Loucy (cell line): ENCODE measurements around the gene BPIFB1.

Experiments used
- H2AFZ ChIP-seq: fragments of 200-600 bp; sonication (generic); 2 replicates; pipeline ENCODE4 v1.6.0; 2016; ENCODE audit warnings: antibody characterized with exemption, mild to moderate bottlenecking, low read length, moderate library complexity
- H3F3A ChIP-seq: fragments of 200-600 bp; 2 replicates; pipeline ENCODE4 v1.6.0; 2016; ENCODE audit warnings: antibody characterized with exemption, low read depth, mild to moderate bottlenecking
- H3K27me3 ChIP-seq: fragments of 200-600 bp; sonication (generic); 2 replicates; pipeline ENCODE4 v1.6.1; 2014; ENCODE audit warnings: low read length, mild to moderate bottlenecking; ENCODE audit not compliant: insufficient read depth, poor library complexity, severe bottlenecking
- H3K36me3 ChIP-seq: fragments of 200-600 bp; sonication (generic); 2 replicates; pipeline ENCODE4 v1.6.1; 2016; ENCODE audit warnings: low read length; ENCODE audit not compliant: insufficient read depth
- H3K4me1 ChIP-seq: fragments of 200-600 bp; sonication (generic); 2 replicates; pipeline ENCODE4 v1.5.1; 2014; ENCODE audit warnings: low read length, mild to moderate bottlenecking; ENCODE audit not compliant: insufficient read depth, poor library complexity, severe bottlenecking
- H3K4me2 ChIP-seq: fragments of 200-600 bp; sonication (generic); 2 replicates; pipeline ENCODE4 v1.6.0; 2014; ENCODE audit warnings: antibody characterized with exemption, low read length, low read depth, mild to moderate bottlenecking; ENCODE audit not compliant: poor library complexity, severe bottlenecking
- H3K4me3 ChIP-seq: fragments of 200-600 bp; sonication (generic); 2 replicates; pipeline ENCODE4 v1.5.1; 2014; ENCODE audit warnings: low read length, mild to moderate bottlenecking, mixed read lengths; ENCODE audit not compliant: poor library complexity, severe bottlenecking
- H3K79me2 ChIP-seq: fragments of 200-600 bp; sonication (generic); 2 replicates; pipeline ENCODE4 v1.6.1; 2014; ENCODE audit warnings: low read length; ENCODE audit not compliant: insufficient read depth
- H3K9ac ChIP-seq: fragments of 200-600 bp; sonication (generic); 2 replicates; pipeline ENCODE4 v1.6.0; 2014; ENCODE audit warnings: mild to moderate bottlenecking, low read depth, low read length, moderate library complexity; ENCODE audit not compliant: poor library complexity, severe bottlenecking
- H3K9me2 ChIP-seq: fragments of 200-600 bp; sonication (generic); replicated peaks from 2 replicates; pipeline ENCODE4 v1.6.1; 2016; ENCODE audit warnings: low read depth, low read length, mixed read lengths
- H3K9me3 ChIP-seq: fragments of 200-600 bp; sonication (generic); 2 replicates; pipeline ENCODE4 v1.6.1; 2014; ENCODE audit warnings: mild to moderate bottlenecking, antibody characterized with exemption, low read length, low read depth; ENCODE audit not compliant: insufficient read depth
- H4K20me1 ChIP-seq: fragments of 200-600 bp; sonication (generic); 2 replicates; pipeline ENCODE4 v1.6.0; 2014; ENCODE audit warnings: antibody characterized with exemption, low read length, mild to moderate bottlenecking; ENCODE audit not compliant: insufficient read depth, poor library complexity, severe bottlenecking
- EZH2phosphoT487 ChIP-seq: fragments of 200-600 bp; IDR thresholded peaks from 2 replicates; pipeline ENCODE4 v1.6.1; 2018; ENCODE audit warnings: antibody characterized with exemption, mild to moderate bottlenecking, moderate library complexity, borderline replicate concordance
- TF ChIP-seq, protein P1 (sequence below): fragments of 200-600 bp; sonication (generic); conservative IDR thresholded peaks from 2 replicates; pipeline ENCODE4 v1.5.1; 2014; ENCODE audit warnings: mild to moderate bottlenecking, antibody characterized with exemption, low read length

BPIFB1 gene

DNA sequence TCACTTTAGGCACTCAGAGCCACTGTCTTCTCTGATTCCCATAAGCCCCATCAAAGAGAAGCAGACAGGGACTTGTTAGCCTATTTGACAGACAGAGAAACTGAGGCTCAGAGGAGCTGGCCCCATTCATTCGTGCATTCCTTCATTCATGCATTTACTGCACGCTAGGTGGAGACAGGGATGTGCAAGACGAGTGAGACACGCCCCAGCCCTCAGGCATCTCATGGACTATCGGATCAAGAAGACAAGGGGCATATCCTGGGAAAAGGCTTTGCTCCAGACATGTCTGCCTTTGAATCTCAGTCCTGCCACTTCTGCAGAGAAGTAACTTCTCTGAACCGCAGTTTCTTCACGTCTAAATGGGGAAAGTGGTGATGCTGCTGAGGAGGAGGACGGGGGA, 54.1 kb downstream of the BPIFB1 start:
- Histone ChIP-seq H3K4me1 (no peaks in the 10 kb centered on the region), H3K27me3 (no peaks in the 10 kb centered on the region), H4K20me1 (no peaks in the 10 kb centered on the region), H3K9ac (no peak overlapping the region), H3K4me2 (no peak overlapping the region), H3F3A (no peaks in the 10 kb centered on the region), H3K4me3 (no peak overlapping the region), H3K9me2 (no peaks in the 10 kb centered on the region), H3K79me2 (no peaks in the 10 kb centered on the region), H3K36me3 (no peaks in the 10 kb centered on the region), H2AFZ (no peak overlapping the region), H3K9me3 (no peaks in the 10 kb centered on the region)
- no peak for TF ChIP-seq EZH2phosphoT487
- TF ChIP-seq, protein P1, sequence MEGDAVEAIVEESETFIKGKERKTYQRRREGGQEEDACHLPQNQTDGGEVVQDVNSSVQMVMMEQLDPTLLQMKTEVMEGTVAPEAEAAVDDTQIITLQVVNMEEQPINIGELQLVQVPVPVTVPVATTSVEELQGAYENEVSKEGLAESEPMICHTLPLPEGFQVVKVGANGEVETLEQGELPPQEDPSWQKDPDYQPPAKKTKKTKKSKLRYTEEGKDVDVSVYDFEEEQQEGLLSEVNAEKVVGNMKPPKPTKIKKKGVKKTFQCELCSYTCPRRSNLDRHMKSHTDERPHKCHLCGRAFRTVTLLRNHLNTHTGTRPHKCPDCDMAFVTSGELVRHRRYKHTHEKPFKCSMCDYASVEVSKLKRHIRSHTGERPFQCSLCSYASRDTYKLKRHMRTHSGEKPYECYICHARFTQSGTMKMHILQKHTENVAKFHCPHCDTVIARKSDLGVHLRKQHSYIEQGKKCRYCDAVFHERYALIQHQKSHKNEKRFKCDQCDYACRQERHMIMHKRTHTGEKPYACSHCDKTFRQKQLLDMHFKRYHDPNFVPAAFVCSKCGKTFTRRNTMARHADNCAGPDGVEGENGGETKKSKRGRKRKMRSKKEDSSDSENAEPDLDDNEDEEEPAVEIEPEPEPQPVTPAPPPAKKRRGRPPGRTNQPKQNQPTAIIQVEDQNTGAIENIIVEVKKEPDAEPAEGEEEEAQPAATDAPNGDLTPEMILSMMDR: no peak

DNA sequence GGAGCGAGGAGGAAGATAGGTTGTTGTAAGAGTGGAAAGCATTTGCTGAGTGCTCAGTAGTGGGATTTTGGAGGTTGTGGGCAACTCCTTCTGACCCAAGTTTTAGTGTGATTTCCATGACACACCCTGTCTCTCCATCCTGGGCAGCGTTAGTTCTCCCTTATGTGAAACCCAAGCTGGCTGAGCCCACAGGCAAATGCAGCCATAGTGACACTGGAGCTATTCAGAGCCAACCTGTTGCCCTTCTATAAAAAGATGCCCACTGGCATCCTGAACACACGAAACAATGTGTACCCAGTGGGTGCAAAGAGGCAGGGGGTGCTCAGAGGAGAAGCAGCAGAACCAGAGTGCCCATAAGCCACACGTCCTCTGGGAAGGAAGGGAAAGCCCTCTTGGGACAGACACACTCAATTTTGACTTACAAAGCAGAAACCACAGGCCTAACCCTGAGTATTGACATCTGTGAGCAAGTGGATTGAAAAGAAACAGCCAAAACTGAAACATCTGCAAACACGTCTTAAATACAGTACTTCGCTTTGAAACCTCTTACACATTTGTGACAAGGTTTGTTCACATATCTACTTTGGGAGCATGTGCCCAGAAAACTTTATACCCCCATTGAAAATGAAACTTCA, 54.6 kb downstream of the BPIFB1 start:
- H3K4me1 ChIP-seq: no peaks in the 10 kb centered on the region
- H3F3A ChIP-seq: no peaks in the 10 kb centered on the region
- no peaks in the 10 kb centered on the region for H3K9me2 ChIP-seq
- no peak for TF ChIP-seq EZH2phosphoT487
- TF ChIP-seq, protein P1: no peak
- no peak overlapping the region for H3K4me2 ChIP-seq
- H3K9ac ChIP-seq: no peak overlapping the region
- H3K79me2 ChIP-seq: no peaks in the 10 kb centered on the region
- H2AFZ ChIP-seq: no peak overlapping the region
- no peaks in the 10 kb centered on the region for H3K9me3 ChIP-seq
- H3K4me3 ChIP-seq: no peak overlapping the region
- H4K20me1 ChIP-seq: no peaks in the 10 kb centered on the region
- H3K36me3 ChIP-seq: no peaks in the 10 kb centered on the region
- H3K27me3 ChIP-seq: no peaks in the 10 kb centered on the region

DNA sequence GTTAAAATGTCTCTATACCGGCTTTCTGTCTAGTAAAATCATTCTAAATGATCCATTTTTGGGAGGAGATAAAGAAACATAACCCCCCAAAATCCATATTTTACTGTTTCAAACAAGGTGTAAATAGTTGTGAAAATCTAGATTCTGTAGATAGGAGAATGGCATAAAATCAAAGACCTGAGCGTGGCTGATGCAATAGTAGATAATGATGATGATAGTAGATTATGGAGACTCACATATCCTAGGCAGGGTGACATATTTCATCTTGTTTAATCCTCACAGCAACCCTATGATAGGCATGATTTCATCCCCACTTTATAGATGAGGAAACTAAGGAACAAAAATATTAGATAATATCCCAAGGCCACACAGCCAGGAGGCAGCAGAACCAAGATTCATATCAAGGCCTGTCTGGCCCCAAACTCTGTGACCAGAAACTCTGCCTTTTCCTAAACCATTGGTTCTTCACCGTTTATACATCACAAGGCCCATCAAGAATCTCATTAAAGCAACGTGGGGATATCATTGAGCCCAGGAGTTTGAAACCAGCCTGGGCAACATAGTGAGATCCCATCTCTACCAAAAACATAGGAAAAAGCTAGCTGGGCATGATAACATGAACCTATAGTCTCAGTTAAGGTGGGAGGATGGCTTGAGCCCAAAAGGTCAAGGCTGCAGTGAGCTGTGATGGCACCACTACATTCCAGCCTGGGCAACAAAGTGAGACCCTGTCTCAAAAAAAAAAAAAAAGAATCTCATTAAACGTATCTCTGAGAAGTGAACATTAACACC, 55.6 kb downstream of the BPIFB1 start:
- no peak overlapping the region for H3K4me2 ChIP-seq
- H3K9ac ChIP-seq: no peak overlapping the region
- no peaks in the 10 kb centered on the region for H3K9me2 ChIP-seq
- H3K9me3 ChIP-seq: no peaks in the 10 kb centered on the region
- TF ChIP-seq, protein P1: no peak
- no peak for TF ChIP-seq EZH2phosphoT487
- no peak overlapping the region for H3K4me3 ChIP-seq
- H3K36me3 ChIP-seq: no peaks in the 10 kb centered on the region
- H3K79me2 ChIP-seq: no peaks in the 10 kb centered on the region
- no peaks in the 10 kb centered on the region for H4K20me1 ChIP-seq
- H3F3A ChIP-seq: no peaks in the 10 kb centered on the region
- no peaks in the 10 kb centered on the region for H3K27me3 ChIP-seq
- no peaks in the 10 kb centered on the region for H3K4me1 ChIP-seq
- H2AFZ ChIP-seq: no peak overlapping the region
